Mesangial cell (primary cell): ENCODE results near the gene TOLLIP. TPM values are rescaled to one million over a fixed set of nuclear protein-coding genes. Genes with fewer than 3 reads are reported as not detected.

ENCODE experiments used
- total RNA-seq: library from RNA; depleted of rRNA; stranded (reverse); fragments of >200 nt; gene quantifications from 2 replicates; pipeline ENCODE4 v1.2.3, GENCODE V29; 2015

TOLLIP gene
- 34.2 and 55.8 TPM in 2 replicates for total RNA-seq

GRCh38 chr11:1309498-1310317 lies at the start of gene TOLLIP:
Gene TOLLIP, minus strand, starts transcription at chr11:1309632. Its CDS starts 134 bp downstream, at chr11:1309498.

Other genes with a start within 250 kb of the TOLLIP start
- gene MUC2, start 234.8 kb downstream of the TOLLIP start, total RNA-seq: not detected in 2 replicates
- not detected in 2 replicates for gene MUC5AC, start 151.7 kb downstream of the TOLLIP start, total RNA-seq
- not detected in 2 replicates for gene MUC5B, start 86.6 kb downstream of the TOLLIP start, total RNA-seq
- gene BRSK2, start 80.3 kb upstream of the TOLLIP start, total RNA-seq: 0.25 and 0.33 TPM in 2 replicates
- 14.8 and 25.4 TPM in 2 replicates for gene MOB2, start 177.1 kb upstream of the TOLLIP start, total RNA-seq